Hematopoietic multipotent progenitor cell treated with erythropoietin and hydrocortisone succinate and interleukin-3 and kit ligand, for 8 days (in vitro differentiated cells): ENCODE results near the gene RAB42.
"Not testable (repeated sequence)": the region's sequence is repeated elsewhere in the genome, so short reads cannot be mapped to it uniquely, and the experiment has no call there.

Experiments used
- DNase-seq: peaks from one replicate; pipeline ENCODE4 v3.0.0-alpha.2; 2015

The RAB42 gene, protein sequence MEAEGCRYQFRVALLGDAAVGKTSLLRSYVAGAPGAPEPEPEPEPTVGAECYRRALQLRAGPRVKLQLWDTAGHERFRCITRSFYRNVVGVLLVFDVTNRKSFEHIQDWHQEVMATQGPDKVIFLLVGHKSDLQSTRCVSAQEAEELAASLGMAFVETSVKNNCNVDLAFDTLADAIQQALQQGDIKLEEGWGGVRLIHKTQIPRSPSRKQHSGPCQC

GRCh38 chr1:28591708-28592320, at the start of gene RAB42:
Gene RAB42, plus strand, starts transcription at chr1:28592265. Its CDS starts 247 bp downstream, at chr1:28592512.
- no peak for DNase-seq

- no peak for DNase-seq
Observed at GRCh38 chr1:28545246-28545628, 46.8 kb upstream of the RAB42 start.

DNA sequence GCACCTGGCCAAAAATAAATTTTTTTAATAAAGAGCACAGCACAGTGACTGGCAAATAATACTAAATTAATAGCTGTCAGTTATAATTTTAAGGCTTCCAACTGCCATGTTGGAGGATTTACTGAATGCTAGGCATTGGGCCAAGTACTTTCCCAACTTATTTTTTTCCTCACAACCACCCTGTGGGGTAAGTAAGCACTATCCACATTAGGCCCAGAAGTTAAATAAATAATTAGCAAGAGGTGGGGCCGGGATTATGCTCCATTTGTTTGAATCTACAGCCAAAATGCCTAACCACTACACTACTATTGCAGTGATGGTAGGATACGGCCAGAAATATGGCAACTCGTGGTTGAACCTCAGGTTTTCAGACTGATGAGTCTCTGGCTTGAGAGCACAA, 43.7 kb upstream of the RAB42 start:
- DNase-seq, result no peak

DNA sequence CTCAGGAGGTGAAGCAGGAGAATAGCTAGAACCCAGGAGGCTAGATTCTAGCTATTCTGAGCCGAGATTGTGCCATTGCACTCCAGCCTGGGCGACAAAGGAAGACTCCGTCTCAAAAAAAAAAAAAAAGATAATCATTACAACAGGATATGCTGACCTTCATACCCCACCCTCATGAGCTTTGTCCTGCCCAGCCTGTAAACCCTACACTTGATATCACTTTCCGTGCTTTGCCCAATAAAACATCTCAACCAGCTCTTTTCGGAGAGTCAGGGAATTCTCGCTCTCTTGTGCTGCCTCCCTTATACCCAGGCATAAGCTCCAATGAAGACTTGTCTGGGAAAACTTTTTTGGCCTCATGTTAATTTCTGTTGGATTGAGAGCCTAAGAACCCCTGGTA, 40.7 kb upstream of the RAB42 start:
- no peak for DNase-seq

- peak; percentile 95 for DNase-seq
Observed at GRCh38 chr1:28552758-28553663, 39.1 kb upstream of the RAB42 start, which contains the start of gene TRNAU1AP. Gene TRNAU1AP, plus strand, starts transcription at chr1:28553085. Its CDS starts 26 bp downstream, at chr1:28553111.

- no peak for DNase-seq
Observed at GRCh38 chr1:28560886-28561285, 31.2 kb upstream of the RAB42 start.

- DNase-seq, result no peak
Observed at GRCh38 chr1:28564310-28564709, 27.8 kb upstream of the RAB42 start.

DNA sequence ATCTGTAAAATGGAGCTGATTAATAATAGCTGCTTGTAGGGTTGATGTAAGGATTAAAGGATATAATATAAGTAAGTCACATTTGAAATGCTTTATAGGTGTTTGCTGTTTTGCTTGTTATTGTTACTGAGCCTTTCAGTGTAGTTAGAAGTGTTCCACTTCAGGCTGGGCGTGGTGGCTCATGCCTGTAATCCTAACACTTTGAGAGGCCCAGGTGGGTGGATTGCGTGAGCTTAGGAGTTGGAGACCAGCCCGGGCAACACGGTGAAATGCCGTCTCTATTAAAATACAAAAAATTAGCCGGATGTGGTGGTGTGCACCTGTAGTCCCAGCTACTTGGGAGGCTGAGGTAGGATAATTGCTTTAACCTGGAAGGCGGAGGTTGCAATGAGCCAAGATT, 27.0 kb upstream of the RAB42 start:
- DNase-seq, result no peak

GRCh38 chr1:28565726-28566125, 26.3 kb upstream of the RAB42 start:
- no peak for DNase-seq

- no peak for DNase-seq
Observed at GRCh38 chr1:28566931-28567330, 25.1 kb upstream of the RAB42 start.

DNA sequence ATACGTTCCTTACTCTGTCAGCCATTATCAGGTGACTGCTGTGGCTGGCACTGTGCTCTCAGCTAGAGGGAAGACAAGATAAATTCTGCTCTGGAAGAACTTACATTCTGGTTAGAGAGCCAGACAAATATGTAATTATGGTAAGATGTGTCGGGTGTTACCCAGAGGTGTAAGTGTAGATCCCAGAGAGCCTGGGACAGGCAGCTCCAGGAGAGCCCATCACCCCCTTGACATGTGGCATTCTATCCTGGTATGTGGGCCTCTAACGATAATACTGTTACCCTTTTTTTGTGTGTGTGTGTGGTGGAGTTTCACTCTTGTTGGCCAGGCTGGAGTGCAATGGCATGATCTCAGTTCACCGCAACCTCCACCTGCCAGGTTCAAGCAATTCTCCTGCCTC, 20.2 kb upstream of the RAB42 start:
- no peak for DNase-seq

- not testable (repeated sequence) for DNase-seq
Observed at GRCh38 chr1:28572891-28573290, 19.2 kb upstream of the RAB42 start.

DNA sequence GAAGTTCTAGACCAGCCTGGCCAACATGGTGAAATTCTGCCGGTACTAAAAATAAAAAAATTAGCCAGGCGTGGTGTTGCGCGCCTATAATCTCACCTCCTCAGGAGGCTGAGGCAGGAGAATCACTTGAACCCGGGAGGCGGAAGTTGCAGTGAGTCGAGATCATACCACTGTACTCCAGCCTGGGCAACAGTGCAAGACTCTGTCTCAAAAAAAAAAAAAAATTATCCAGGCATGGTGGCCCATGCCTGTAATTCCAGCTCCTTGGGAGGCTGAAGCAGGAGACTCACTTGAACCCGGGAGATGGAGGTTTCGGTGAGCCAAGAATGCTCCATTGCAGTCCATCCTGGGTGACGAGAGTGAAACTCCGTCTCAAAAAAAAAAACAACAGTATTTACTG, 18.5 kb upstream of the RAB42 start:
- no peak for DNase-seq

DNA sequence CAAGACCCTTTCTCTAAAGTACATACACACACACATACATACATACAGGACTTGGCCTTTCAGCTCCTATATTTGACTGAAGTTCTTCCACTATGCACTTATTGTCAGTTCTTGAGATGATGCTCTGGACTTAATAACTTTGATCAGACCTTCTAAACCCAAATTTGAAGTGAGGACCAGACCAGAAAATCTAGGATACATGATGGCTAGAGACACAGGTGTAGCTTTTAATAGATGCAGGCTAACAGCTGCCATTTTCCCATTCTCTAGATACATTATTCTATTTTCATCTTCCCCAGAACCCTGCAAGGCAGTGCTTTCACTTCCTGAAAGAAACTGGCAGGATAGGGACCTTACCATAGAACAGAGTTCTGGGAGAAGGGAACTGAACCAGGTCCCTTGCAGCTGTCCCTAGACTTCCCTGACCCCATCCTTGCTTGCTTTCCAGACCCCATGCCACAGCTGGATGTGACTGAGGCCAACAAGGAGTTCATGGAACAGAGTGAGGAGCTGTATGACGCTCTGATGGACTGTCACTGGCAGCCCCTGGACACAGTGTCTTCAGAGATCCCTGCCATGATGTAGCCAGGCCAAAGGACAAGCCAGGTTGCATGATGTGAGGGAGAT, 14.9 kb upstream of the RAB42 start:
- peak; percentile 30 for DNase-seq

DNA sequence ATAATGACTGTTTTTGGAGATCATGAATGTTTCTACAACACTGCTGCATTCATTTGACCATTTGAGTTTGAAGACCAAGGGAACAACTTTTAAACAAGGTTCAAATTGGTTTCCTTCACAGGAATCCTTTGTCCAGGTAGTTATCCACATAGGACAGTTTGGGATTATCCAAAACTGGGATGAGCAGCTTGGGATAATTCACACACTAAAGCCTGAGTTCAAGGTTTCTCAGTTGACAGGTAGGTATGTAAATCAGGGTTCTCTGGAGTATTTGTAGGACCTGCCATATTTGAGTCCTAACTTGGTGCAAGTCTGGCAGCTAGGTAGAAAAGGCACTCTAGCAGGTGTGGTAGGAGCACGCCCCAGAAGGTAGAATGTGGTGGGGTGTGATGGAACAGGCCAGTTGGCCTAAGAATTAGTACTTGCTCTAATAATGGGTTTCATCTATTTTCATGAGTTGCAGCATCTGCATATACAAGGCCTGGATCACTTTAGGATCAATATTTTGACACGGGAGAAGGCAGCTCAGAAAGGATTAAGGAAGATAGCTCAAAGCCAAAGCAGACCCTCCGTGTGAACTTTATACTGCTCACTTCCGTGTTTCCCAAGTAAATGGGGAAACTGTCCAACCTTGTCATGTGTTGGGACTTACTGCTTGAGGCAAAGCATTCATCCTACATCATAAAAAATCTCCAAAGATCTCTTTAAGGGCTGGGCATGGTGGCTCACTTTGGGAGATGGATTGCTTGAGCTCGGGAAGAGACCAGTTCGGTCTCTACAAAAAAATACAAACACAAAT, 14.1 kb upstream of the RAB42 start:
- peak; percentile 12 for DNase-seq

- DNase-seq, result no peak
Observed at GRCh38 chr1:28578696-28579218, 13.3 kb upstream of the RAB42 start.

GRCh38 chr1:28579401-28579800, 12.7 kb upstream of the RAB42 start:
- DNase-seq, result no peak

- DNase-seq, result peak; percentile 64
Observed at GRCh38 chr1:28580722-28581530, 11.1 kb upstream of the RAB42 start.

DNA sequence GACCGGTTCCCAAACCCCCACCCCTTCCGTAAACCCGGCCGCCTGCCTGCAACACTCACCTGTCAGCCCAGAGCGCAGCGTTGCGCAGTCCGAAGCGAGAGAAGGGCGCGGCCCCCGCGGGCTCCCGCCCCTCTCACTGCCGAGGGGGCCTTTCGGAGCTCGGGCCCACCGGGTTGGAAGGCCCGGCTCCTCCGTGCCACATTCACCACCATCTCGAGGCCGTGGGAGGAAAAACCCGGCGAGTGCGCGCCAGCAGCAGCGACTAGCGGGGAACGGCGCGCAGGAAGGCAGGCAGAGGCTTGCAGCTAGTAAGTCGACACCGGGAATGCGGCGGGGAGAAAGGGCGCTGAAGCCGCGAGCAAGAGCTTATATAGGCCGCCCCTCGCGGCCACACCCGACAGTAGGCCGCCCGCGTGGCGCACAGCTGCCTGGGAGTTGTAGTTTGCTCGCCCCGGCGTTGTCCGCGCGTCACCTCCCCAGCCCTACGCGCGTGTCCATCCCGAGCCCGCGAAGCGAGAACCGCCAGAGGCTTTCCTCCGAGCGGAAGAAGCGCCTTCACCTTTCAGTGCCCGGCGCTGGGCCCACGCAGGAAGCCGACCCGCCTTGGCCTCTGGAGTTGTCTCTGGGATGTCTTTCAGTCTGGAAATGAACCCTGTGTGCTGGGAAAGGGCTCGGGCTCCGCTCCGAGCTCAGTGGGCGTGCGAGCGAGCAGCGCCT, 10.4 kb upstream of the RAB42 start:
- DNase-seq, result peak; percentile 93

GRCh38 chr1:28582248-28582615, 9.8 kb upstream of the RAB42 start:
- no peak for DNase-seq
